ENCODE results near the gene KY. TPM values are rescaled to one million over a fixed set of nuclear protein-coding genes. Genes with fewer than 3 reads are reported as not detected.

The KY gene
- polyA plus RNA-seq, 2 of the 4 experiments (the other 2 are of a cell fraction), result 0.04 to 0.05 TPM

- no peaks in the 10 kb centered on the region for H3K4me1 ChIP-seq
- no peak overlapping the region for H3K27ac ChIP-seq
- WGBS (ENCODE audit: missing lambda C conversion rate), result 19% methylated on average over 2 of the region's 5 CpGs
- H3K9me3 ChIP-seq, result peaks cover 10% of the 10 kb centered on the region; the same call in 1 of the 3 replicates
- no peak for ATAC-seq
- no peak for TF ChIP-seq FOXS1 (CRISPR knock-in tag; IDR thresholded peaks at IDR 0.05)
- no peak for TF ChIP-seq RNF2 (IDR thresholded peaks at IDR 0.05; ENCODE audit: borderline replicate concordance, low read depth)
- no peak for TF ChIP-seq HOXB13 (CRISPR knock-in tag; IDR thresholded peaks at IDR 0.05; ENCODE audit: low read depth)
- TF ChIP-seq CHD2 (IDR thresholded peaks at IDR 0.05; ENCODE audit: low read length, partially characterized antibody), result no peak
- no peak for TF ChIP-seq EP300 (IDR thresholded peaks at IDR 0.05)
- TF ChIP-seq HOXA7 (CRISPR knock-in tag; IDR thresholded peaks at IDR 0.05), result no peak
- TF ChIP-seq MYC (IDR thresholded peaks at IDR 0.05; ENCODE audit: borderline replicate concordance, low read length), result no peak
- TF ChIP-seq JUN (IDR thresholded peaks at IDR 0.05), result no peak
- TF ChIP-seq CBX8 (IDR thresholded peaks at IDR 0.05), result no peak
- no peak for TF ChIP-seq ZNF302 (CRISPR knock-in tag; IDR thresholded peaks at IDR 0.05)
- no peak for TF ChIP-seq BCL3 (IDR thresholded peaks at IDR 0.05)
- TF ChIP-seq HOXB5 (CRISPR knock-in tag; IDR thresholded peaks at IDR 0.05), result no peak
- TF ChIP-seq SREBF2 (IDR thresholded peaks at IDR 0.05), result no peak
- no peak for TF ChIP-seq POLR2A (IDR thresholded peaks at IDR 0.05; ENCODE audit: low read length)
- ChIA-PET POLR2A (no interaction called here), CTCF (no interaction called here)
- H3K4me3 ChIP-seq, result no peak overlapping the region
- no peak overlapping the region for H3K4me2 ChIP-seq
- DNase-seq (ENCODE audit: low read depth in 1 of 2, low spot score in 1 of 2), result no peak
- FAIRE-seq, result no peak
Observed at GRCh38 chr3:134625885-134626741, 24.7 kb downstream of the KY start.

GRCh38 chr3:134625462-134625861 lies 25.4 kb downstream of the KY start:
- H3K27ac ChIP-seq, result no peak overlapping the region
- CTCF ChIA-PET, result interaction anchor here (1.4 kb wide), 1 partner anchor 24 kb away, joined by 4 read pairs; no protein-coding TSS in a partner anchor
- no peak for TF ChIP-seq MYC (IDR thresholded peaks at IDR 0.05; ENCODE audit: borderline replicate concordance, low read length)
- TF ChIP-seq KDM1A (IDR thresholded peaks at IDR 0.05; ENCODE audit: low read depth), result no peak
- no peak for TF ChIP-seq BCL3 (IDR thresholded peaks at IDR 0.05)
- peaks cover 4% of the 10 kb centered on the region; the same call in 1 of the 3 replicates for H3K9me3 ChIP-seq
- 34% methylated on average over 3 of the region's 8 CpGs for whole genome bisulfite sequencing (ENCODE audit: missing lambda C conversion rate)
- H3K4me1 ChIP-seq, result no peaks in the 10 kb centered on the region
- H3K4me3 ChIP-seq, result no peak overlapping the region
- no peak overlapping the region for H3K4me2 ChIP-seq
- ATAC-seq (no peak), DNase-seq (ENCODE audit: low read depth in 1 of 2, low spot score in 1 of 2) (no peak), FAIRE-seq (no peak)
- POLR2A ChIA-PET, result no interaction called here

GRCh38 chr3:134624537-134625287 lies 26.1 kb downstream of the KY start:
- H3K27ac ChIP-seq, result no peak overlapping the region
- TF ChIP-seq SREBF2 (IDR thresholded peaks at IDR 0.05) (no peak), RNF2 (IDR thresholded peaks at IDR 0.05; ENCODE audit: borderline replicate concordance, low read depth) (no peak), PHF8 (IDR thresholded peaks at IDR 0.05; ENCODE audit: borderline replicate concordance, low read depth) (no peak)
- DNase-seq (ENCODE audit: low read depth in 1 of 2, low spot score in 1 of 2), result no peak
- POLR2A ChIA-PET, result no interaction called here
- H3K4me1 ChIP-seq, result no peaks in the 10 kb centered on the region
- no peak for FAIRE-seq
- CTCF ChIA-PET, result interaction anchor here (0.9 to 1.4 kb wide), 2 partner anchors 14 to 23 kb away, joined by 3 to 4 read pairs; no protein-coding TSS in a partner anchor
- WGBS (ENCODE audit: missing lambda C conversion rate), result 35% methylated on average over 3 of the region's 5 CpGs
- no peaks in the 10 kb centered on the region for H3K9me3 ChIP-seq
- H3K4me2 ChIP-seq, result no peak overlapping the region
- no peak for ATAC-seq
- H3K4me3 ChIP-seq, result no peak overlapping the region
